ENCODE measurements around the gene MED29. TPM values are rescaled to one million over a fixed set of nuclear protein-coding genes. Genes with fewer than 3 reads are reported as not detected.
"Not testable (repeated sequence)": the region's sequence is repeated elsewhere in the genome, so short reads cannot be mapped to it uniquely, and the experiment has no call there.

The MED29 gene
- total RNA-seq, 1 donor from 2014 or later = 28.2 TPM

- peaks cover 26% of the 10 kb centered on the region for H4K20me1 ChIP-seq (ENCODE audit: low read depth)
- H3K27me3 ChIP-seq = no peaks in the 10 kb centered on the region
- no peaks in the 10 kb centered on the region for H3K4me1 Mint-ChIP-seq
- H3K4me3 ChIP-seq = no peak overlapping the region
- no peaks in the 10 kb centered on the region for H3K4me1 ChIP-seq
- no peaks in the 10 kb centered on the region for H3K79me2 ChIP-seq (ENCODE audit: low read depth)
- no peak for DNase-seq (ENCODE audit: low spot score)
- no peak overlapping the region for H3K4me2 ChIP-seq
- no peak overlapping the region for H3K27ac ChIP-seq
- no peaks in the 10 kb centered on the region for H3K9me3 ChIP-seq (ENCODE audit: low read depth)
- H3K36me3 ChIP-seq = no peaks in the 10 kb centered on the region
- H3K27me3 Mint-ChIP-seq (ENCODE audit: insufficient read depth, low read depth) = no peaks in the 10 kb centered on the region
- no peak overlapping the region for H3K27ac Mint-ChIP-seq
- H3K4me3 Mint-ChIP-seq = no peak overlapping the region
- H3F3A ChIP-seq (ENCODE audit: low read depth) = no peaks in the 10 kb centered on the region
- TF ChIP-seq EZH2phosphoT487 (IDR thresholded peaks at IDR 0.05) = no peak
- TF ChIP-seq EZH2 (IDR thresholded peaks at IDR 0.05) = no peak
- TF ChIP-seq CTCF (IDR thresholded peaks at IDR 0.05) = no peak
- H3K9ac ChIP-seq = no peak overlapping the region
- H3K36me3 Mint-ChIP-seq = peaks cover 42% of the 10 kb centered on the region
- H3K9me3 Mint-ChIP-seq = no peaks in the 10 kb centered on the region
- H2AFZ ChIP-seq (replicated peaks) = no peak overlapping the region
Measured at GRCh38 chr19:39375929-39376328, 15.2 kb upstream of the MED29 start.

- Mint-ChIP-seq H3K4me3 (no peak overlapping the region), H3K9me3 (no peaks in the 10 kb centered on the region), H3K27ac (no peak overlapping the region), H3K4me1 (no peaks in the 10 kb centered on the region), H3K36me3 (peaks cover 47% of the 10 kb centered on the region), H3K27me3 (ENCODE audit: insufficient read depth, low read depth) (no peaks in the 10 kb centered on the region)
- Histone ChIP-seq H4K20me1 (ENCODE audit: low read depth) (peaks cover 19% of the 10 kb centered on the region), H3K79me2 (ENCODE audit: low read depth) (no peaks in the 10 kb centered on the region), H3K9ac (no peak overlapping the region), H3K9me3 (ENCODE audit: low read depth) (no peaks in the 10 kb centered on the region), H3K4me3 (no peak overlapping the region), H3K27ac (no peak overlapping the region), H3K4me2 (no peak overlapping the region), H3K36me3 (no peaks in the 10 kb centered on the region), H3F3A (ENCODE audit: low read depth) (no peaks in the 10 kb centered on the region), H3K4me1 (no peaks in the 10 kb centered on the region), H2AFZ (replicated peaks) (no peak overlapping the region), H3K27me3 (no peaks in the 10 kb centered on the region)
- no peak for DNase-seq (ENCODE audit: low spot score)
- TF ChIP-seq EZH2phosphoT487 (IDR thresholded peaks at IDR 0.05) = no peak
- no peak for TF ChIP-seq EZH2 (IDR thresholded peaks at IDR 0.05)
- TF ChIP-seq CTCF (IDR thresholded peaks at IDR 0.05) = no peak
Measured at GRCh38 chr19:39377373-39378362, 13.5 kb upstream of the MED29 start.

GRCh38 chr19:39379366-39379765, 11.8 kb upstream of the MED29 start:
- not testable (repeated sequence) for H3K27me3 ChIP-seq; H3K9me3 Mint-ChIP-seq; H3K79me2 ChIP-seq (ENCODE audit: low read depth); H3K9ac ChIP-seq; H3K4me2 ChIP-seq; H3K27ac ChIP-seq; H3K36me3 ChIP-seq; H3K9me3 ChIP-seq (ENCODE audit: low read depth); H3F3A ChIP-seq (ENCODE audit: low read depth); DNase-seq (ENCODE audit: low spot score); H3K4me3 Mint-ChIP-seq; H3K27me3 Mint-ChIP-seq (ENCODE audit: insufficient read depth, low read depth); H3K4me1 ChIP-seq; H3K27ac Mint-ChIP-seq; H3K4me3 ChIP-seq; H3K4me1 Mint-ChIP-seq; H2AFZ ChIP-seq (replicated peaks)
- peaks cover 14% of the 10 kb centered on the region for H4K20me1 ChIP-seq (ENCODE audit: low read depth)
- H3K36me3 Mint-ChIP-seq = peaks cover 44% of the 10 kb centered on the region

GRCh38 chr19:39379865-39380396, 11.2 kb upstream of the MED29 start:
- H3K79me2 ChIP-seq (ENCODE audit: low read depth) = no peaks in the 10 kb centered on the region
- H3K27me3 ChIP-seq = no peaks in the 10 kb centered on the region
- DNase-seq (ENCODE audit: low spot score) = no peak
- peaks cover 42% of the 10 kb centered on the region for H3K36me3 Mint-ChIP-seq
- H3K27me3 Mint-ChIP-seq (ENCODE audit: insufficient read depth, low read depth) = no peaks in the 10 kb centered on the region
- TF ChIP-seq CTCF (IDR thresholded peaks at IDR 0.05) = no peak
- TF ChIP-seq EZH2 (IDR thresholded peaks at IDR 0.05) = no peak
- TF ChIP-seq EZH2phosphoT487 (IDR thresholded peaks at IDR 0.05) = no peak
- H3K27ac Mint-ChIP-seq = no peak overlapping the region
- no peaks in the 10 kb centered on the region for H3K4me1 ChIP-seq
- no peak overlapping the region for H3K4me2 ChIP-seq
- no peaks in the 10 kb centered on the region for H3K4me1 Mint-ChIP-seq
- H3K4me3 Mint-ChIP-seq = no peak overlapping the region
- no peaks in the 10 kb centered on the region for H3K9me3 ChIP-seq (ENCODE audit: low read depth)
- H3K36me3 ChIP-seq = no peaks in the 10 kb centered on the region
- no peak overlapping the region for H3K9ac ChIP-seq
- H3F3A ChIP-seq (ENCODE audit: low read depth) = peaks cover 2% of the 10 kb centered on the region
- H4K20me1 ChIP-seq (ENCODE audit: low read depth) = peaks cover 17% of the 10 kb centered on the region
- H3K9me3 Mint-ChIP-seq = no peaks in the 10 kb centered on the region
- H2AFZ ChIP-seq (replicated peaks) = no peak overlapping the region
- H3K27ac ChIP-seq = no peak overlapping the region
- H3K4me3 ChIP-seq = no peak overlapping the region
